Esophagus muscularis mucosa (tissue), 4 donors: ENCODE results near the gene IGF2. TPM values are rescaled to one million over a fixed set of nuclear protein-coding genes. Genes with fewer than 3 reads are reported as not detected.
A peak's percentile ranks its signal among the peaks of the same experiment; 100 is the strongest.

Experiments used
- DNase-seq: peaks from one replicate; pipeline ENCODE4 v3.0.0-alpha.2; 2017; ENCODE audit errors: extremely low spot score
- H3K27ac ChIP-seq, 4 donors: fragments of 200-600 bp; sonication (generic); replicated peaks in 1 of 4; 1 replicate in 3 of 4; 2 replicates in 1 of 4; pipeline ENCODE4 v1.5.1; 2016 to 2019; ENCODE audit warnings: mild to moderate bottlenecking in 1 of 4
- H3K27me3 ChIP-seq, 4 donors: fragments of 200-600 bp; sonication (generic); one replicate each; pipeline versions ENCODE4 v1.5.1 to v1.6.0; 2016 to 2019
- H3K36me3 ChIP-seq, 4 donors: fragments of 200-600 bp; sonication (generic); one replicate each; pipeline ENCODE4 v1.5.1; 2016 to 2019
- H3K4me1 ChIP-seq, 4 donors: fragments of 200-600 bp; sonication (generic); one replicate each; pipeline ENCODE4 v1.5.1; 2016 to 2019
- H3K4me3 ChIP-seq, 4 donors: fragments of 200-600 bp; sonication (generic); 1 replicate in 2 of 4; 2 replicates in 2 of 4; pipeline ENCODE4 v1.5.1; 2016 to 2019; ENCODE audit warnings: mild to moderate bottlenecking in 4 of 4, moderate library complexity in 1 of 4
- H3K9me3 ChIP-seq, 4 donors: fragments of 200-600 bp; sonication (generic); 1 replicate in 3 of 4; 2 replicates in 1 of 4; pipeline ENCODE4 v1.5.1; 2016 to 2019
- CTCF ChIP-seq, 3 experiments: fragments of 200-600 bp in 2 of 3; fragments of 450-650 bp in 1 of 3; sonication (generic) in 2 of 3; IDR thresholded peaks; one replicate each; pipeline ENCODE4 v1.5.1; 2017 to 2019; ENCODE audit warnings: antibody characterized with exemption in 3 of 3, mild to moderate bottlenecking in 2 of 3, moderate library complexity in 1 of 3
- EP300 ChIP-seq: sonication (generic); formaldehyde crosslinking; IDR thresholded peaks from one replicate; pipeline ENCODE4 v1.6.1; 2017; ENCODE audit warnings: antibody characterized with exemption
- POLR2A ChIP-seq: fragments of 450-650 bp; IDR thresholded peaks from one replicate; pipeline ENCODE4 v1.6.1; 2017; ENCODE audit warnings: antibody characterized with exemption, moderate library complexity, mild to moderate bottlenecking, low read depth
- POLR2AphosphoS5 ChIP-seq, 2 donors: sonication (generic); formaldehyde crosslinking; IDR thresholded peaks; one replicate each; pipeline ENCODE4 v1.6.1; 2017; ENCODE audit warnings: antibody characterized with exemption in 2 of 2
- WGBS: methylation state at CpG from one replicate; pipeline ENCODE4 v1.1.5; 2018; 5-methylcytosine and 5-hydroxymethylcytosine counted together
- intact Hi-C: fragments of 100-400 bp; cut with DNase I; formaldehyde crosslinking; loops from one replicate; pipeline ENCODE4 v1.15.1; 2023
- total RNA-seq, 4 donors: library from RNA; depleted of rRNA; stranded (reverse); fragments of >200 nt; gene quantifications; one replicate each; pipeline versions ENCODE4 v1.1.0 to v1.2.1, GENCODE V29; 2016

Gene IGF2
- total RNA-seq, 4 donors from 2014 or later = 25.5 to 59.6 (median 33.0) TPM

DNA sequence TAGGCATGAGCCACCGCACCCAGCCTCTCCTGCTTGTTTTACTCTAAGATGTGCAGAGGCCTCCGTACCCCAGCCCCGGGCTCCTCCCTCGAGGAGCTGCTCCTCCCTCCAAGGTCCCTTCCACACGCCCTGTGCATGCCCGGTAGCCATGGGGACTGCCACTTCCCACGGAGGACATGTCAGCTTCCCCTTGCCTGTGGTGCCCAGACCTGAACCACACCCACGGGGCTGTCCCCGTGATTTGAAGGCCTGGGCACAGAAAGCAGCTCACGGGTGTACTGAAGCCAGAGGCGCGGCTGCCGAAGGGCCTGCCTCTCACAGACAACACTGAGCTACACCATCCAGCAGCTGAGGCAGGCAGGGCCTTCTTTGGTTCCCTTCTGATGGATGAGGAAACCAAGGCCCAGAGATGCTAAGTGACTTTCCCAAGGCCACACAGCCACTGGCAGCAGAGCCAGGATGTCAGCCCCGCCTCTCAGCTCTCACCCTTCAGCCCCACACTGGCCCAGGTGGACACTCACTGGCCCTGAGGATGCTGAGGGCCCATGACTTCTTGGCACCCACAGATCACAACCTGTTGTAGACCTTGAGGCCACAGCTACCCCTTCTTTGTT lies 14.5 kb upstream of the IGF2 start:
- H3K4me3 ChIP-seq = no peak overlapping the region
- DNase-seq = no peak
- intact Hi-C loops = loop anchor here (2.0 to 5.0 kb wide), 3 partner anchors 271 to 501 kb away; partner anchors contain the start of gene TNNI2
- TF ChIP-seq CTCF (IDR thresholded peaks at IDR 0.05) (no peak), POLR2A (no peak), EP300 (no peak), POLR2AphosphoS5 (IDR thresholded peaks at IDR 0.05) (no peak)
- H3K9me3 ChIP-seq = no peaks in the 10 kb centered on the region
- 89% methylated on average over 4 of the region's 14 CpGs for WGBS
- peaks cover 0 to 61% (median 10%) of the 10 kb centered on the region in 4 donors for H3K27me3 ChIP-seq
- H3K27ac ChIP-seq = no peak overlapping the region
- no peaks in the 10 kb centered on the region for H3K36me3 ChIP-seq
- peaks cover 7 to 11% (median 8%) of the 10 kb centered on the region in 4 donors for H3K4me1 ChIP-seq

GRCh38 chr11:2151500-2152257 lies 12.5 kb upstream of the IGF2 start:
- peak overlapping the region in 1 of 4 donors; percentile 28 for H3K27ac ChIP-seq
- H3K27me3 ChIP-seq = peaks cover 0 to 61% (median 18%) of the 10 kb centered on the region in 4 donors
- no peak overlapping the region for H3K4me3 ChIP-seq

DNA sequence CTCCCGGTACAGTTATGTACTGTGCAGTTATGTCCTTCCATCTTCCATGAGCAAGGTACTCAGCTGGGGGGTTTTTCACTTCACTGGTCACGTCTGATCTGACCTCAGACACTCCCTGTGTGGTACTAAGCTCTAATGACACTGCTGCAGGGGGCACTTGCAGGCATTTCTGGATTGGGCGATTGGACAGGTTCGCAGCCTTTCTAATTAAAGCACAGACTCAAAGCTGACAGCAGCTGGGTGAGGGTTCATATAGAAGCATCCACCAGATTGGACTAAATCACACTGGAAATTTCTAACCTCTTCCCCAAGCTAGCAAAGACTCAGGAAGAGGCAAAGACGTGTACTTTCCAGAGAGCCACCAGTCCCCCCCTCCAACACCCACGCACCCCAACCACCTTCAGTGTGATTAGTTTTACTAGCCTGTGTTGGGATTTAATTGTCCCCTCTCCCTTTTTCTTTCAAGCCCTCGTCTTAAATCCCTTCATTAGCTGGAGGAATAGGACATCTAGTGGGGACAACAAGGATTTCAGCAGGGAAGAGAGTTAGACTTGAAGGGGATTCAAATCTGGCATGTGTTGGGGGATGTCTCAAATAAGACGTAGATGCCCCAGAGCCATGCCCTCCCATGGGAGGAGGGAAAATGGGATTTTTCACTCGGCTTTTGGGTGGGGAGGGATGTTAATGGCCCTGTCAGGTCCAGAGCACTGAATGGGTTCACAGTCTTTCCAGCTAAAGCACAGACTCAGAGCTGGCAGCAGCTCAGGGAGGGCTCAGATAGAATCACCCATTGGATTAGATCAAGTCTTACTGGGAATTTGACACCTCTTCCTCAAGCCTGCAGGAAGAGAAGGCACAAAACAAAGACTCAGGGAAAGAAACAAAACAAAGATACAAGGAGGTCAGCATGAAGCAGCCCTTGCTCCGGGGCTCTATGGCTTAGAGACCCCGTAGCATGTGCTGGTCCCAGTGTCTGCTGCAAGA lies 11.0 kb upstream of the IGF2 start:
- TF ChIP-seq POLR2AphosphoS5 (IDR thresholded peaks at IDR 0.05) (no peak), CTCF (IDR thresholded peaks at IDR 0.05) (peak; percentile 12 to 41 (median 22))
- intact Hi-C loops = loop anchor here (2.0 to 5.0 kb wide), 3 partner anchors 313 to 498 kb away; partner anchors contain the start of gene TNNI2
- WGBS = 22% methylated on average over 11 of the region's 11 CpGs
- Histone ChIP-seq H3K27me3 (peaks cover 0 to 62% (median 32%) of the 10 kb centered on the region in 4 donors), H3K9me3 (no peaks in the 10 kb centered on the region), H3K4me1 (peaks cover 4 to 9% (median 7%) of the 10 kb centered on the region in 4 donors), H3K27ac (no peak overlapping the region), H3K36me3 (no peaks in the 10 kb centered on the region), H3K4me3 (no peak overlapping the region)
- DNase-seq = no peak

More at GRCh38 chr11:2151500-2152257, 12.5 kb upstream of the IGF2 start:
- TF ChIP-seq POLR2AphosphoS5 (IDR thresholded peaks at IDR 0.05) (no peak), CTCF (IDR thresholded peaks at IDR 0.05) (peak; percentile 82 to 94 (median 83))
- no peaks in the 10 kb centered on the region for H3K36me3 ChIP-seq
- peaks cover 6 to 10% (median 8%) of the 10 kb centered on the region in 4 donors for H3K4me1 ChIP-seq
- peak; percentile 94 for DNase-seq
- intact Hi-C loops = loop anchor here (2.0 to 5.0 kb wide), 4 partner anchors 269 to 499 kb away; partner anchors contain the start of gene TNNI2
- 0% methylated on average over 13 of the region's 22 CpGs for WGBS
- no peaks in the 10 kb centered on the region for H3K9me3 ChIP-seq

- 68% methylated on average over 6 of the region's 8 CpGs for WGBS
- Histone ChIP-seq H3K36me3 (no peaks in the 10 kb centered on the region), H3K4me1 (peaks cover 4 to 9% (median 8%) of the 10 kb centered on the region in 4 donors), H3K27me3 (peaks cover 0 to 69% (median 39%) of the 10 kb centered on the region in 4 donors), H3K9me3 (no peaks in the 10 kb centered on the region), H3K27ac (no peak overlapping the region), H3K4me3 (no peak overlapping the region)
- DNase-seq = no peak
- no peak for TF ChIP-seq CTCF (IDR thresholded peaks at IDR 0.05)
- no peak for TF ChIP-seq POLR2A
- TF ChIP-seq POLR2AphosphoS5 (IDR thresholded peaks at IDR 0.05) = no peak
- intact Hi-C loops = no loop called here
These were observed 10.3 kb upstream of the IGF2 start for GRCh38 chr11:2149460-2149859.
